NB4 (cell line): ENCODE results near the gene ABLIM1.

Experiments used
- MYC ChIP-seq: IDR thresholded peaks from 2 replicates; pipeline ENCODE4 v1.6.1; 2011; ENCODE audit warnings: low read depth, low read length
- POLR2A ChIP-seq: IDR thresholded peaks from 2 replicates; pipeline ENCODE4 v1.6.1; 2011; ENCODE audit warnings: mild to moderate bottlenecking; ENCODE audit not compliant: insufficient read length; ENCODE audit errors: extremely low read depth
- TF ChIP-seq, protein P1 (sequence below): IDR thresholded peaks from one replicate; pipeline ENCODE4 v1.5.1; 2012; ENCODE audit warnings: low read depth, low read length
- TF ChIP-seq, protein P2 (sequence below): IDR thresholded peaks from 2 replicates; pipeline ENCODE4 v1.6.1; 2011; ENCODE audit warnings: low read depth, low read length

DNA sequence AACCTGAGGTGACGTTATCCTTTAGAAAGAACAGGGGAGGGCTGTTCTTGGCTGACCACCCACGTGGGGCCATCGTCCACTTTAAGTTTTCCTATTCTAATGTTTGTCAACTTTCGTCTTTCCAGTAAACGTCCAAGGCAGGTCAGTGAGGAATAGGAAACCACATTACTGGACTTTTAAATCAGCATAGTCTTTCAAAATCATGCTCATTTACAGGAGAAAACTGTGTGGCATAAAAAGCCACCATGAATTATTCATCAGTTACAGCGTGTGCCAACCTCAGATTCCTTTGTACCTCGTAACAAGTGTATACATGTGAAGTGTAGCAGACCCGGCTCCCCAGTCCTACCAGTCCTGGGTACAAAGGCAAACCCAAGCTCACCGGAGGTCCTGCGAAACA, 25.1 kb upstream of the ABLIM1 start:
- TF ChIP-seq, protein P1, sequence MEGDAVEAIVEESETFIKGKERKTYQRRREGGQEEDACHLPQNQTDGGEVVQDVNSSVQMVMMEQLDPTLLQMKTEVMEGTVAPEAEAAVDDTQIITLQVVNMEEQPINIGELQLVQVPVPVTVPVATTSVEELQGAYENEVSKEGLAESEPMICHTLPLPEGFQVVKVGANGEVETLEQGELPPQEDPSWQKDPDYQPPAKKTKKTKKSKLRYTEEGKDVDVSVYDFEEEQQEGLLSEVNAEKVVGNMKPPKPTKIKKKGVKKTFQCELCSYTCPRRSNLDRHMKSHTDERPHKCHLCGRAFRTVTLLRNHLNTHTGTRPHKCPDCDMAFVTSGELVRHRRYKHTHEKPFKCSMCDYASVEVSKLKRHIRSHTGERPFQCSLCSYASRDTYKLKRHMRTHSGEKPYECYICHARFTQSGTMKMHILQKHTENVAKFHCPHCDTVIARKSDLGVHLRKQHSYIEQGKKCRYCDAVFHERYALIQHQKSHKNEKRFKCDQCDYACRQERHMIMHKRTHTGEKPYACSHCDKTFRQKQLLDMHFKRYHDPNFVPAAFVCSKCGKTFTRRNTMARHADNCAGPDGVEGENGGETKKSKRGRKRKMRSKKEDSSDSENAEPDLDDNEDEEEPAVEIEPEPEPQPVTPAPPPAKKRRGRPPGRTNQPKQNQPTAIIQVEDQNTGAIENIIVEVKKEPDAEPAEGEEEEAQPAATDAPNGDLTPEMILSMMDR, result no peak
- TF ChIP-seq MYC (no peak), POLR2A (no peak)
- TF ChIP-seq, protein P2, sequence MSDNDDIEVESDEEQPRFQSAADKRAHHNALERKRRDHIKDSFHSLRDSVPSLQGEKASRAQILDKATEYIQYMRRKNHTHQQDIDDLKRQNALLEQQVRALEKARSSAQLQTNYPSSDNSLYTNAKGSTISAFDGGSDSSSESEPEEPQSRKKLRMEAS, result no peak
